Testis (tissue), 3 donors: Measurements from ENCODE around the gene ZNF529. TPM values are rescaled to one million over a fixed set of nuclear protein-coding genes. Genes with fewer than 3 reads are reported as not detected.

ENCODE experiments used
- DNase-seq: peaks from one replicate; pipeline ENCODE4 v3.0.0-alpha.2; 2019
- H3K27ac ChIP-seq, 2 donors: fragments of 200-600 bp; sonication (generic); one replicate each; pipeline ENCODE4 v1.5.1; 2019
- H3K27me3 ChIP-seq: fragments of 200-600 bp; sonication (generic); one replicate; pipeline ENCODE4 v1.5.1; 2019
- H3K36me3 ChIP-seq: fragments of 200-600 bp; sonication (generic); one replicate; pipeline ENCODE4 v1.5.1; 2017; ENCODE audit warnings: low read depth; ENCODE audit errors: missing control alignments
- H3K4me1 ChIP-seq: fragments of 200-600 bp; sonication (generic); one replicate; pipeline ENCODE4 v1.5.1; 2019
- H3K4me3 ChIP-seq, 2 donors: fragments of 200-600 bp; sonication (generic); one replicate each; pipeline ENCODE4 v1.5.1; 2017 to 2019
- H3K9me3 ChIP-seq: fragments of 200-600 bp; sonication (generic); one replicate; pipeline ENCODE4 v1.5.1; 2017
- POLR2A ChIP-seq: fragments of 450-650 bp; IDR thresholded peaks from one replicate; pipeline ENCODE4 v1.6.1; 2017; ENCODE audit warnings: antibody characterized with exemption, mild to moderate bottlenecking, moderate library complexity
- WGBS, 2 donors: methylation state at CpG; one replicate each; pipeline ENCODE4 v1.1.5; 2018; 5-methylcytosine and 5-hydroxymethylcytosine counted together
- intact Hi-C: fragments of 100-400 bp; cut with DNase I; formaldehyde crosslinking; loops from one replicate; pipeline ENCODE4 v1.15.1; 2023; ENCODE audit warnings: low total_unique reads
- polyA plus RNA-seq: library from polyadenylated mRNA; stranded (reverse); fragments of 350-450 nt; fragmentation: Illumina TruSeq; extraction: RNeasy Lipid Tissue Mini Kit (QIAGEN cat#74804); gene quantifications from one replicate; pipeline ENCODE4 v1.2.3, GENCODE V29; 2014; ENCODE audit warnings: low read depth, low replicate concordance; ENCODE audit not compliant: insufficient read depth
- total RNA-seq, 2 donors: library from RNA; depleted of rRNA; stranded (reverse); fragments of >200 nt; gene quantifications; one replicate each; pipeline ENCODE4 v1.2.3, GENCODE V29; 2016
- TF ChIP-seq, protein P1 (sequence below), 3 experiments: fragments of 450-650 bp in 2 of 3; fragments of 200-600 bp in 1 of 3; sonication (generic) in 1 of 3; IDR thresholded peaks; one replicate each; pipeline ENCODE4 v1.5.1; 2016 to 2019; ENCODE audit warnings: antibody characterized with exemption in 3 of 3, mild to moderate bottlenecking in 2 of 3, moderate library complexity in 1 of 3

Gene ZNF529
- total and polyA plus RNA-seq, 3 donors from 2014 or later = 18.8 to 20.5 (median 20.3) TPM

DNA sequence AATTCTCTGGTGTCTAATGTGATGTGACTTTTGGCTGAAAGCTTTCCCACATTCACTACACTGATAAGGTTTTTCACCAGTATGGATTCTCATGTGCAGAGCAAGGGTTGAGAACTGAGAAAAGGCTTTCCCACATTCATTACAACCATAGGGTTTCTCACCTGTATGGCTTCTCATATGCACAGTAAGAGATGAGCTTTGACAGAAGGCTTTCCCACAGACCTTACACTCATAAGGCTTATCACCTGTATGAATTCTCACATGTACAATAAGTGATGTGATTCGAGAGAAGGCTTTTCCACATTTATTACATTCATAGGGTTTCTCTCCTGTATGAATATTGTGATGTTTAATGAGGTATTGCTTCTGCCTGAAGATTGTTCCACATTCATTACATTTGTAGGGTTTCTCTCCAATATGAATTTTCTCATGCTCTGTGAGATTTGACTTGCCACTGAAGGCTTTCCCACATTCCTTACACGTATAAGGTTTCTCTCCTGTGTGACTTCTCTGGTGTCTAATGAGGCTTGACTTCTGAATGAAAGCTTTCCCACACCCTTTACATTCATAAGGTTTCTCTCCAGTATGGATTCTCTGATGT is 59.0 kb downstream of the ZNF529 start:
- WGBS, 2 donors = 92 to 100% methylated on average over 2 of the region's 2 CpGs
- Histone ChIP-seq H3K27ac (no peak overlapping the region), H3K36me3 (no peaks in the 10 kb centered on the region)

DNA sequence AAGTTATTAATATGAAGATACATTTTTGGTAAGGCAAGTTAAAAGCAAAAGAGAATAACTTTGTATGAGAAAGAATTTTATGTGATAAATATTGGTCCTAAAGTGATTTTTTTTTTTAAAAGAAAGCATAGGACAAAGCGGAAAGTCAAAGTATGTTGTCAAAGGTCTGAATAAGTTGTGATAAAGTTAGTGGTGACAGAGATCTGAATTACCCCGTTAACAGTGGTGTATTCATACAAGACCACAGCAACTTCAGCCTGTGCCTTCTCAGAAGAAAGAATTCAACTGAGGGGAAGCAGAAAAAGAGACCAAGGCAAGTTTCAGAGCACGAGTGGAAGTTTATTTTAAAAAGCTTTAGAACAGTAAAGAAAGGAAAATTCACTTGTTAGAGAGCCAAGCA is 64.8 kb downstream of the ZNF529 start:
- H3K27ac ChIP-seq = no peak overlapping the region
- no peak for DNase-seq
- no peak overlapping the region for H3K4me3 ChIP-seq
- WGBS, 2 donors = 86 to 93% methylated on average over 3 of the region's 3 CpGs
- no peaks in the 10 kb centered on the region for H3K36me3 ChIP-seq
- no peaks in the 10 kb centered on the region for H3K27me3 ChIP-seq
- no peaks in the 10 kb centered on the region for H3K9me3 ChIP-seq
- intact Hi-C loops = no loop called here
- TF ChIP-seq, protein P1, sequence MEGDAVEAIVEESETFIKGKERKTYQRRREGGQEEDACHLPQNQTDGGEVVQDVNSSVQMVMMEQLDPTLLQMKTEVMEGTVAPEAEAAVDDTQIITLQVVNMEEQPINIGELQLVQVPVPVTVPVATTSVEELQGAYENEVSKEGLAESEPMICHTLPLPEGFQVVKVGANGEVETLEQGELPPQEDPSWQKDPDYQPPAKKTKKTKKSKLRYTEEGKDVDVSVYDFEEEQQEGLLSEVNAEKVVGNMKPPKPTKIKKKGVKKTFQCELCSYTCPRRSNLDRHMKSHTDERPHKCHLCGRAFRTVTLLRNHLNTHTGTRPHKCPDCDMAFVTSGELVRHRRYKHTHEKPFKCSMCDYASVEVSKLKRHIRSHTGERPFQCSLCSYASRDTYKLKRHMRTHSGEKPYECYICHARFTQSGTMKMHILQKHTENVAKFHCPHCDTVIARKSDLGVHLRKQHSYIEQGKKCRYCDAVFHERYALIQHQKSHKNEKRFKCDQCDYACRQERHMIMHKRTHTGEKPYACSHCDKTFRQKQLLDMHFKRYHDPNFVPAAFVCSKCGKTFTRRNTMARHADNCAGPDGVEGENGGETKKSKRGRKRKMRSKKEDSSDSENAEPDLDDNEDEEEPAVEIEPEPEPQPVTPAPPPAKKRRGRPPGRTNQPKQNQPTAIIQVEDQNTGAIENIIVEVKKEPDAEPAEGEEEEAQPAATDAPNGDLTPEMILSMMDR (IDR thresholded peaks at IDR 0.05) = no peak
- no peak for TF ChIP-seq POLR2A
- no peaks in the 10 kb centered on the region for H3K4me1 ChIP-seq

More for the DNA sequence above, 59.0 kb downstream of the ZNF529 start:
- Histone ChIP-seq H3K9me3 (no peaks in the 10 kb centered on the region), H3K27me3 (no peaks in the 10 kb centered on the region), H3K4me3 (no peak overlapping the region), H3K4me1 (no peaks in the 10 kb centered on the region)
- intact Hi-C loops = no loop called here
- no peak for TF ChIP-seq POLR2A
- TF ChIP-seq, protein P1 (IDR thresholded peaks at IDR 0.05) = no peak
- DNase-seq = no peak

DNA sequence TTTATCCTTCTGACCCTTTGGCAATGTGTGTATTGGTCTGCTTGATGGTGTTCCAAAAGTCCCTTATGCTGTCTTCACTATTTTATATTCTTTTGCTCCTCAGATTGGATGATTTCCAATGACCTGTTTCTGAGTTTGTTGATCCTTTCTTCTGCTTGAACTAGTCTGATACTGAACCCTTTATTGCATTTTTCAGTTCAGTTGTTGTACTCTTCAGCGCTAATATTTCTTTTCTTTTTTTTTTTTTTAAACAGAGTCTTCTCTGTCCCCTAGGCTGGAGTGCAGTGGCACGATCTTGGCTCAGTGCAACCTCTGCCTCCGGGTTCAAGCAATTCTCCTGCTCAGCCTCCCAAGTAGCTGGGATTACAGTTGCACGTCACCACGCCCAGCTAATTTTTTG is 71.1 kb downstream of the ZNF529 start:
- H3K36me3 ChIP-seq = no peaks in the 10 kb centered on the region
- no peak for TF ChIP-seq POLR2A
- TF ChIP-seq, protein P1 (IDR thresholded peaks at IDR 0.05) = no peak
- intact Hi-C loops = no loop called here
- no peak for DNase-seq
- 86 to 90% methylated on average over 5 of the region's 5 CpGs for WGBS, 2 donors
- no peak overlapping the region for H3K27ac ChIP-seq
- no peak overlapping the region for H3K4me3 ChIP-seq
- no peaks in the 10 kb centered on the region for H3K9me3 ChIP-seq
- H3K27me3 ChIP-seq = no peaks in the 10 kb centered on the region
- H3K4me1 ChIP-seq = no peaks in the 10 kb centered on the region

DNA sequence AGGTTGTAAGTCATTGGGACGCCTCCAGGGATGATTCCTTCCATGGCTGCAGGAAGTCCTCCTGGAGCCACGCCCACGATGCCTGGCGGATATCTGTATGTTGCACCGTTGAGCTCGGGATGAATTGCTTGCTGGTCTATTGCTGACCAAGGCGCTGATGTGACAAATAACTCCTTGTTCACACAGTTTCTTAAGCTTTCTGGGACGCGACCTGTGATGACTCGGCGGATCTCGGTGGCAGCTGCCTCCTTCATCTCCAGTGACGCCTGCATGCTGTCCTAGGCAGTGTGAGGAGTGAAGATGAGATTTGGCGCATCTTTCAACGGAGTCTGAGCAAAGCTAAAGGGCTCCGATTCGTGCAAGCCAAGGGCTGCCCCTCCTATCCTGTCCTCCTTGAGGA is 76.1 kb downstream of the ZNF529 start:
- intact Hi-C loops = no loop called here

More for the DNA sequence above, 76.1 kb downstream of the ZNF529 start:
- Histone ChIP-seq H3K27me3 (no peaks in the 10 kb centered on the region), H3K4me1 (no peaks in the 10 kb centered on the region), H3K27ac (no peak overlapping the region), H3K4me3 (no peak overlapping the region), H3K36me3 (no peaks in the 10 kb centered on the region), H3K9me3 (no peaks in the 10 kb centered on the region)
- TF ChIP-seq, protein P1 (IDR thresholded peaks at IDR 0.05) = no peak
- TF ChIP-seq POLR2A = no peak
- WGBS, 2 donors = 80 to 91% methylated on average over 13 to 17 of the region's 17 CpGs
- DNase-seq = no peak

Other genes starting within 250 kb of the ZNF529 start
- 1 to 10 TPM; 3.5 to 5.1 TPM for gene ZFP14, start 194.1 kb downstream of the ZNF529 start, total RNA-seq
- gene ZFP14, start 194.1 kb downstream of the ZNF529 start, polyA plus RNA-seq = 1.1 TPM
- gene ZFP82, start 154.6 kb downstream of the ZNF529 start, total RNA-seq = 1 to 10 TPM; 6.8 to 8.3 TPM
- 6.5 TPM for gene ZFP82, start 154.6 kb downstream of the ZNF529 start, polyA plus RNA-seq
- 10 to 100 TPM; 12.1 to 15.0 TPM for gene ZNF566, start 83.7 kb downstream of the ZNF529 start, total RNA-seq
- gene ZNF566, start 83.7 kb downstream of the ZNF529 start, polyA plus RNA-seq = 7.5 TPM
- 10 to 100 TPM; 14.2 to 15.4 TPM for gene ZNF260, start 45.0 kb downstream of the ZNF529 start, total RNA-seq
- gene ZNF260, start 45.0 kb downstream of the ZNF529 start, polyA plus RNA-seq = 5.7 TPM
- 10 to 100 TPM; 21.7 to 26.8 TPM for gene ZNF382, start 32.0 kb upstream of the ZNF529 start, total RNA-seq
- gene ZNF382, start 32.0 kb upstream of the ZNF529 start, polyA plus RNA-seq = 5.9 TPM
- gene ZNF461, start 93.5 kb upstream of the ZNF529 start, total RNA-seq = 10 to 100 TPM; 10.2 to 12.8 TPM
- 13.0 TPM for gene ZNF461, start 93.5 kb upstream of the ZNF529 start, polyA plus RNA-seq
- 10 to 100 TPM in 1 of 2 donors, 1 to 10 TPM in 1; 9.8 to 17.0 TPM for gene ZNF567, start 114.3 kb upstream of the ZNF529 start, total RNA-seq
- gene ZNF567, start 114.3 kb upstream of the ZNF529 start, polyA plus RNA-seq = 17.9 TPM
- gene ZNF850, start 199.5 kb upstream of the ZNF529 start, total RNA-seq = 10 to 100 TPM; 10.6 to 17.8 TPM
- 4.1 TPM for gene ZNF850, start 199.5 kb upstream of the ZNF529 start, polyA plus RNA-seq